ENCODE results near the gene MAN1A1.

MAN1A1 gene

GRCh38 chr6:119241111-119241465 is 108.5 kb downstream of the MAN1A1 start:
- peaks cover 13 to 17% of the 10 kb centered on the region in 2 donors for H3K4me1 ChIP-seq (ENCODE audit: control insufficient read depth in 1 of 2, insufficient read depth in 2 of 2, low read length in 2 of 2)
- H3K36me3 ChIP-seq (ENCODE audit: control insufficient read depth in 1 of 2, insufficient read depth in 2 of 2, low read length in 2 of 2): no peaks in the 10 kb centered on the region
- no peaks in the 10 kb centered on the region for H3K27me3 ChIP-seq (ENCODE audit: low read depth, low read length)
- H3K27ac ChIP-seq (ENCODE audit: low read length): peak overlapping the region; percentile 41
- no peak overlapping the region for H3K4me3 ChIP-seq (ENCODE audit: low read depth in 1 of 2, low read length in 2 of 2)
- peaks cover 0 to 1% of the 10 kb centered on the region in 2 donors for H3K9me3 ChIP-seq (ENCODE audit: control insufficient read depth in 1 of 2, low read length in 2 of 2)

- peaks cover 13 to 17% of the 10 kb centered on the region in 2 donors for H3K4me1 ChIP-seq (ENCODE audit: control insufficient read depth in 1 of 2, insufficient read depth in 2 of 2, low read length in 2 of 2)
- peak overlapping the region; percentile 41 for H3K27ac ChIP-seq (ENCODE audit: low read length)
- H3K36me3 ChIP-seq (ENCODE audit: control insufficient read depth in 1 of 2, insufficient read depth in 2 of 2, low read length in 2 of 2): peaks cover 1 to 2% of the 10 kb centered on the region in 2 donors
- no peak overlapping the region for H3K4me3 ChIP-seq (ENCODE audit: low read depth in 1 of 2, low read length in 2 of 2)
- H3K9me3 ChIP-seq (ENCODE audit: control insufficient read depth in 1 of 2, low read length in 2 of 2): peaks cover 0 to 2% of the 10 kb centered on the region in 2 donors
- H3K27me3 ChIP-seq (ENCODE audit: low read depth, low read length): no peaks in the 10 kb centered on the region
Measured at GRCh38 chr6:119240257-119241110, 109.1 kb downstream of the MAN1A1 start.

- Histone ChIP-seq H3K36me3 (ENCODE audit: control insufficient read depth in 1 of 2, insufficient read depth in 2 of 2, low read length in 2 of 2) (peaks cover 3 to 10% of the 10 kb centered on the region in 2 donors), H3K27me3 (ENCODE audit: low read depth, low read length) (no peaks in the 10 kb centered on the region), H3K9me3 (ENCODE audit: control insufficient read depth in 1 of 2, low read length in 2 of 2) (peaks cover 0 to 2% of the 10 kb centered on the region in 2 donors), H3K27ac (ENCODE audit: low read length) (no peak overlapping the region), H3K4me3 (ENCODE audit: low read depth in 1 of 2, low read length in 2 of 2) (no peak overlapping the region), H3K4me1 (ENCODE audit: control insufficient read depth in 1 of 2, insufficient read depth in 2 of 2, low read length in 2 of 2) (peaks cover 13% of the 10 kb centered on the region in 2 donors)
Measured at GRCh38 chr6:119237177-119237715, 112.3 kb downstream of the MAN1A1 start.

- Histone ChIP-seq H3K36me3 (ENCODE audit: control insufficient read depth in 1 of 2, insufficient read depth in 2 of 2, low read length in 2 of 2) (peaks cover 13% of the 10 kb centered on the region in 2 donors), H3K9me3 (ENCODE audit: control insufficient read depth in 1 of 2, low read length in 2 of 2) (peaks cover 0 to 2% of the 10 kb centered on the region in 2 donors), H3K4me3 (ENCODE audit: low read depth in 1 of 2, low read length in 2 of 2) (no peak overlapping the region), H3K27me3 (ENCODE audit: low read depth, low read length) (no peaks in the 10 kb centered on the region), H3K4me1 (ENCODE audit: control insufficient read depth in 1 of 2, insufficient read depth in 2 of 2, low read length in 2 of 2) (no peaks in the 10 kb centered on the region), H3K27ac (ENCODE audit: low read length) (no peak overlapping the region)
Measured at GRCh38 chr6:119234941-119235340, 114.6 kb downstream of the MAN1A1 start.

- peaks cover 0 to 2% of the 10 kb centered on the region in 2 donors for H3K9me3 ChIP-seq (ENCODE audit: control insufficient read depth in 1 of 2, low read length in 2 of 2)
- no peaks in the 10 kb centered on the region for H3K4me1 ChIP-seq (ENCODE audit: control insufficient read depth in 1 of 2, insufficient read depth in 2 of 2, low read length in 2 of 2)
- H3K36me3 ChIP-seq (ENCODE audit: control insufficient read depth in 1 of 2, insufficient read depth in 2 of 2, low read length in 2 of 2): peaks cover 13 to 15% of the 10 kb centered on the region in 2 donors
- no peak overlapping the region for H3K4me3 ChIP-seq (ENCODE audit: low read depth in 1 of 2, low read length in 2 of 2)
- H3K27ac ChIP-seq (ENCODE audit: low read length): no peak overlapping the region
- no peaks in the 10 kb centered on the region for H3K27me3 ChIP-seq (ENCODE audit: low read depth, low read length)
Measured at GRCh38 chr6:119234457-119234856, 115.1 kb downstream of the MAN1A1 start.

- Histone ChIP-seq H3K4me1 (ENCODE audit: control insufficient read depth in 1 of 2, insufficient read depth in 2 of 2, low read length in 2 of 2) (no peaks in the 10 kb centered on the region), H3K27me3 (ENCODE audit: low read depth, low read length) (no peaks in the 10 kb centered on the region), H3K4me3 (ENCODE audit: low read depth in 1 of 2, low read length in 2 of 2) (no peak overlapping the region), H3K27ac (ENCODE audit: low read length) (no peak overlapping the region), H3K9me3 (ENCODE audit: control insufficient read depth in 1 of 2, low read length in 2 of 2) (peaks cover 0 to 2% of the 10 kb centered on the region in 2 donors), H3K36me3 (ENCODE audit: control insufficient read depth in 1 of 2, insufficient read depth in 2 of 2, low read length in 2 of 2) (peaks cover 13 to 15% of the 10 kb centered on the region in 2 donors)
Measured at GRCh38 chr6:119233312-119233984, 116.1 kb downstream of the MAN1A1 start.

- Histone ChIP-seq H3K36me3 (ENCODE audit: control insufficient read depth in 1 of 2, insufficient read depth in 2 of 2, low read length in 2 of 2) (peaks cover 13 to 15% of the 10 kb centered on the region in 2 donors), H3K4me3 (ENCODE audit: low read depth in 1 of 2, low read length in 2 of 2) (no peak overlapping the region), H3K27ac (ENCODE audit: low read length) (no peak overlapping the region), H3K4me1 (ENCODE audit: control insufficient read depth in 1 of 2, insufficient read depth in 2 of 2, low read length in 2 of 2) (no peaks in the 10 kb centered on the region), H3K27me3 (ENCODE audit: low read depth, low read length) (no peaks in the 10 kb centered on the region), H3K9me3 (ENCODE audit: control insufficient read depth in 1 of 2, low read length in 2 of 2) (peaks cover 0 to 2% of the 10 kb centered on the region in 2 donors)
Measured at GRCh38 chr6:119231394-119231793, 118.2 kb downstream of the MAN1A1 start.

- Histone ChIP-seq H3K27me3 (ENCODE audit: low read depth, low read length) (no peaks in the 10 kb centered on the region), H3K36me3 (ENCODE audit: control insufficient read depth in 1 of 2, insufficient read depth in 2 of 2, low read length in 2 of 2) (peaks cover 9 to 12% of the 10 kb centered on the region in 2 donors), H3K27ac (ENCODE audit: low read length) (no peak overlapping the region), H3K4me1 (ENCODE audit: control insufficient read depth in 1 of 2, insufficient read depth in 2 of 2, low read length in 2 of 2) (no peaks in the 10 kb centered on the region), H3K4me3 (ENCODE audit: low read depth in 1 of 2, low read length in 2 of 2) (no peak overlapping the region), H3K9me3 (ENCODE audit: control insufficient read depth in 1 of 2, low read length in 2 of 2) (no peaks in the 10 kb centered on the region)
Measured at GRCh38 chr6:119230160-119230559, 119.4 kb downstream of the MAN1A1 start.

- H3K27ac ChIP-seq (ENCODE audit: low read length): no peak overlapping the region
- H3K4me1 ChIP-seq (ENCODE audit: control insufficient read depth in 1 of 2, insufficient read depth in 2 of 2, low read length in 2 of 2): no peaks in the 10 kb centered on the region
- H3K4me3 ChIP-seq (ENCODE audit: low read depth in 1 of 2, low read length in 2 of 2): no peak overlapping the region
- no peaks in the 10 kb centered on the region for H3K9me3 ChIP-seq (ENCODE audit: control insufficient read depth in 1 of 2, low read length in 2 of 2)
- H3K36me3 ChIP-seq (ENCODE audit: control insufficient read depth in 1 of 2, insufficient read depth in 2 of 2, low read length in 2 of 2): peaks cover 4 to 12% of the 10 kb centered on the region in 2 donors
- no peaks in the 10 kb centered on the region for H3K27me3 ChIP-seq (ENCODE audit: low read depth, low read length)
Measured at GRCh38 chr6:119227377-119227776, 122.2 kb downstream of the MAN1A1 start.

GRCh38 chr6:119226089-119226488 is 123.5 kb downstream of the MAN1A1 start:
- no peak overlapping the region for H3K4me3 ChIP-seq (ENCODE audit: low read depth in 1 of 2, low read length in 2 of 2)
- H3K36me3 ChIP-seq (ENCODE audit: control insufficient read depth in 1 of 2, insufficient read depth in 2 of 2, low read length in 2 of 2): peaks cover 0 to 12% of the 10 kb centered on the region in 2 donors
- H3K27me3 ChIP-seq (ENCODE audit: low read depth, low read length): no peaks in the 10 kb centered on the region
- no peaks in the 10 kb centered on the region for H3K9me3 ChIP-seq (ENCODE audit: control insufficient read depth in 1 of 2, low read length in 2 of 2)
- H3K27ac ChIP-seq (ENCODE audit: low read length): no peak overlapping the region
- H3K4me1 ChIP-seq (ENCODE audit: control insufficient read depth in 1 of 2, insufficient read depth in 2 of 2, low read length in 2 of 2): no peaks in the 10 kb centered on the region

GRCh38 chr6:119224095-119224701 is 125.4 kb downstream of the MAN1A1 start:
- H3K27ac ChIP-seq (ENCODE audit: low read length): no peak overlapping the region
- no peaks in the 10 kb centered on the region for H3K36me3 ChIP-seq (ENCODE audit: control insufficient read depth in 1 of 2, insufficient read depth in 2 of 2, low read length in 2 of 2)
- no peaks in the 10 kb centered on the region for H3K27me3 ChIP-seq (ENCODE audit: low read depth, low read length)
- H3K4me1 ChIP-seq (ENCODE audit: control insufficient read depth in 1 of 2, insufficient read depth in 2 of 2, low read length in 2 of 2): no peaks in the 10 kb centered on the region
- H3K4me3 ChIP-seq (ENCODE audit: low read depth in 1 of 2, low read length in 2 of 2): no peak overlapping the region
- H3K9me3 ChIP-seq (ENCODE audit: control insufficient read depth in 1 of 2, low read length in 2 of 2): no peaks in the 10 kb centered on the region
